ENCODE results near the gene KLHDC4.

DNA sequence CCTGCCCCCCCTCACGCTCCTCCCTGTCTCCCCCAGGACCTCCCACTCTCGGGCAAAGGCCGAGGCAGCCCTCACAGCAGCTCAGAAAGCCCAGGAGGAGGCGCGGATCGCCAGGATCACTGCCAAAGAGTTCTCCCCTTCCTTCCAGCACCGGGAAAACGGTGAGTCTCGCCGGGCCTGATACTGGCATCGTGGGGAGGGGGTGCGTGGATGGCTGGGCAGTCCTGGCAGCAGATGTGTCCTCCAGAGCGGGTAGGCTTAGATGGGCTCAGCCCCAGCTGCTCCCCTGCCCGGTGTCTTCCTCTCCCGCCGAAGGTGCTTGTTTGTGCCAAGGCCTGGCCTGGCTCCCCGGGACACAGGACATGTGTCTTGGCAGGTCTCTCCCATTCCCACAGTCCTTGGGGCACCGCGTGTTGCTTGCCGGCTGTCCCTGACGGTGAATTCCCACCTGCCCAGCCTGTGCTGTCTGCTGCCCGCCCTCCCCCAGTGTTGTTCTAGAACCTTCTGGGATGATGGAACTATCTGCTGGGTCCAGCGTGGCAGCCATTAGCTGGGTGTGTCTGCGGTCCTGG is 81.6 kb downstream of the KLHDC4 start:
- TF ChIP-seq POLR2A (IDR thresholded peaks at IDR 0.05) (no peak), EP300 (IDR thresholded peaks at IDR 0.05) (no peak)
- TF ChIP-seq, protein P1, sequence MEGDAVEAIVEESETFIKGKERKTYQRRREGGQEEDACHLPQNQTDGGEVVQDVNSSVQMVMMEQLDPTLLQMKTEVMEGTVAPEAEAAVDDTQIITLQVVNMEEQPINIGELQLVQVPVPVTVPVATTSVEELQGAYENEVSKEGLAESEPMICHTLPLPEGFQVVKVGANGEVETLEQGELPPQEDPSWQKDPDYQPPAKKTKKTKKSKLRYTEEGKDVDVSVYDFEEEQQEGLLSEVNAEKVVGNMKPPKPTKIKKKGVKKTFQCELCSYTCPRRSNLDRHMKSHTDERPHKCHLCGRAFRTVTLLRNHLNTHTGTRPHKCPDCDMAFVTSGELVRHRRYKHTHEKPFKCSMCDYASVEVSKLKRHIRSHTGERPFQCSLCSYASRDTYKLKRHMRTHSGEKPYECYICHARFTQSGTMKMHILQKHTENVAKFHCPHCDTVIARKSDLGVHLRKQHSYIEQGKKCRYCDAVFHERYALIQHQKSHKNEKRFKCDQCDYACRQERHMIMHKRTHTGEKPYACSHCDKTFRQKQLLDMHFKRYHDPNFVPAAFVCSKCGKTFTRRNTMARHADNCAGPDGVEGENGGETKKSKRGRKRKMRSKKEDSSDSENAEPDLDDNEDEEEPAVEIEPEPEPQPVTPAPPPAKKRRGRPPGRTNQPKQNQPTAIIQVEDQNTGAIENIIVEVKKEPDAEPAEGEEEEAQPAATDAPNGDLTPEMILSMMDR (IDR thresholded peaks at IDR 0.05), result no peak
